Tibial artery (tissue), 4 donors: ENCODE results near the gene GABRG3.

Experiments used
- DNase-seq, 2 donors: peaks; one replicate each; pipeline ENCODE4 v3.0.0-alpha.2; 2019
- H3K27ac ChIP-seq, 2 donors: fragments of 200-600 bp; sonication (generic) in 1 of 2; 1 replicate in 1 of 2; 2 replicates in 1 of 2; pipeline ENCODE4 v1.5.1; 2018 to 2019; ENCODE audit warnings: mild to moderate bottlenecking in 1 of 2
- H3K27me3 ChIP-seq, 2 donors: fragments of 200-600 bp; sonication (generic) in 1 of 2; one replicate each; pipeline versions ENCODE4 v1.5.1 to v1.6.0; 2016 to 2019
- H3K36me3 ChIP-seq, 3 donors: fragments of 200-600 bp; sonication (generic) in 2 of 3; one replicate each; pipeline ENCODE4 v1.5.1; 2016 to 2019; ENCODE audit warnings: mild to moderate bottlenecking in 2 of 3
- H3K4me1 ChIP-seq, 4 donors: fragments of 200-600 bp; sonication (generic) in 2 of 4; 1 replicate in 3 of 4; 2 replicates in 1 of 4; pipeline ENCODE4 v1.5.1; 2016 to 2019
- H3K4me3 ChIP-seq, 2 donors: fragments of 200-600 bp; sonication (generic) in 1 of 2; 1 replicate in 1 of 2; 2 replicates in 1 of 2; pipeline ENCODE4 v1.5.1; 2018 to 2019; ENCODE audit warnings: mild to moderate bottlenecking in 2 of 2
- H3K9me3 ChIP-seq, 3 donors: fragments of 200-600 bp; sonication (generic) in 1 of 3; one replicate each; pipeline ENCODE4 v1.5.1; 2016 to 2019
- CTCF ChIP-seq, 2 experiments: fragments of 200-600 bp in 1 of 2; fragments of 450-650 bp in 1 of 2; IDR thresholded peaks; one replicate each; pipeline ENCODE4 v1.5.1; 2017 to 2019; ENCODE audit warnings: antibody characterized with exemption in 2 of 2, mild to moderate bottlenecking in 1 of 2, moderate library complexity in 1 of 2
- intact Hi-C: fragments of 100-400 bp; cut with DNase I; formaldehyde crosslinking; loops from one replicate; pipeline ENCODE4 v1.15.0; 2023; ENCODE audit warnings: low total_unique reads

The GABRG3 gene

GRCh38 chr15:26970712-26971210 is at the start of gene GABRG3:
Gene GABRG3, plus strand, starts transcription at chr15:26971181.
- Histone ChIP-seq H3K4me1 (peaks cover 0 to 8% (median 0%) of the 10 kb centered on the region in 4 donors), H3K4me3 (no peak within 1 kb of the TSS), H3K36me3 (no peaks in the 10 kb centered on the region), H3K9me3 (no peaks in the 10 kb centered on the region), H3K27me3 (peaks cover 0 to 20% of the 10 kb centered on the region in 2 donors), H3K27ac (no peak within 1 kb of the TSS)
- DNase-seq = no peak
- intact Hi-C loops = no loop called here
- TF ChIP-seq CTCF (IDR thresholded peaks at IDR 0.05) = no peak

GRCh38 chr15:26921433-26921832 is 49.5 kb upstream of the GABRG3 start:
- H3K9me3 ChIP-seq = peaks cover 0 to 10% (median 8%) of the 10 kb centered on the region in 3 donors
- TF ChIP-seq CTCF (IDR thresholded peaks at IDR 0.05) = no peak
- intact Hi-C loops = no loop called here
- no peak overlapping the region for H3K27ac ChIP-seq
- H3K27me3 ChIP-seq = no peaks in the 10 kb centered on the region
- no peak overlapping the region for H3K4me3 ChIP-seq
- no peaks in the 10 kb centered on the region for H3K36me3 ChIP-seq
- H3K4me1 ChIP-seq = no peaks in the 10 kb centered on the region
- no peak for DNase-seq

- no peak for DNase-seq
These were observed 44.9 kb upstream of the GABRG3 start for GRCh38 chr15:26926081-26926480.

GRCh38 chr15:26928051-26928450 is 42.9 kb upstream of the GABRG3 start:
- H3K9me3 ChIP-seq = no peaks in the 10 kb centered on the region

More at GRCh38 chr15:26926081-26926480, 44.9 kb upstream of the GABRG3 start:
- Histone ChIP-seq H3K27me3 (no peaks in the 10 kb centered on the region), H3K4me1 (no peaks in the 10 kb centered on the region), H3K9me3 (no peaks in the 10 kb centered on the region), H3K4me3 (no peak overlapping the region), H3K27ac (no peak overlapping the region), H3K36me3 (no peaks in the 10 kb centered on the region)
- intact Hi-C loops = no loop called here
- no peak for TF ChIP-seq CTCF (IDR thresholded peaks at IDR 0.05)

GRCh38 chr15:26929588-26929987 is 41.4 kb upstream of the GABRG3 start:
- Histone ChIP-seq H3K27me3 (no peaks in the 10 kb centered on the region), H3K36me3 (no peaks in the 10 kb centered on the region), H3K4me3 (no peak overlapping the region), H3K27ac (no peak overlapping the region), H3K9me3 (no peaks in the 10 kb centered on the region), H3K4me1 (no peaks in the 10 kb centered on the region)
- intact Hi-C loops = no loop called here
- TF ChIP-seq CTCF (IDR thresholded peaks at IDR 0.05) = no peak
- DNase-seq = no peak

More at GRCh38 chr15:26928051-26928450, 42.9 kb upstream of the GABRG3 start:
- no peak for DNase-seq
- Histone ChIP-seq H3K36me3 (no peaks in the 10 kb centered on the region), H3K4me1 (no peaks in the 10 kb centered on the region), H3K27ac (no peak overlapping the region), H3K4me3 (no peak overlapping the region), H3K27me3 (no peaks in the 10 kb centered on the region)
- no peak for TF ChIP-seq CTCF (IDR thresholded peaks at IDR 0.05)
- intact Hi-C loops = no loop called here

GRCh38 chr15:26934848-26935247 is 36.1 kb upstream of the GABRG3 start:
- DNase-seq = no peak
- Histone ChIP-seq H3K27me3 (no peaks in the 10 kb centered on the region), H3K27ac (no peak overlapping the region), H3K4me1 (no peaks in the 10 kb centered on the region), H3K4me3 (no peak overlapping the region), H3K36me3 (no peaks in the 10 kb centered on the region), H3K9me3 (no peaks in the 10 kb centered on the region)
- intact Hi-C loops = no loop called here
- TF ChIP-seq CTCF (IDR thresholded peaks at IDR 0.05) = no peak
